Measurements from ENCODE around the gene TRAIP. TPM values are rescaled to one million over a fixed set of nuclear protein-coding genes. Genes with fewer than 3 reads are reported as not detected.
"Not testable (repeated sequence)": the region's sequence is repeated elsewhere in the genome, so short reads cannot be mapped to it uniquely, and the experiment has no call there.

TRAIP gene
- total RNA-seq, 4 donors from 2014 or later, result 2.1 to 8.3 (median 4.7) TPM

DNA sequence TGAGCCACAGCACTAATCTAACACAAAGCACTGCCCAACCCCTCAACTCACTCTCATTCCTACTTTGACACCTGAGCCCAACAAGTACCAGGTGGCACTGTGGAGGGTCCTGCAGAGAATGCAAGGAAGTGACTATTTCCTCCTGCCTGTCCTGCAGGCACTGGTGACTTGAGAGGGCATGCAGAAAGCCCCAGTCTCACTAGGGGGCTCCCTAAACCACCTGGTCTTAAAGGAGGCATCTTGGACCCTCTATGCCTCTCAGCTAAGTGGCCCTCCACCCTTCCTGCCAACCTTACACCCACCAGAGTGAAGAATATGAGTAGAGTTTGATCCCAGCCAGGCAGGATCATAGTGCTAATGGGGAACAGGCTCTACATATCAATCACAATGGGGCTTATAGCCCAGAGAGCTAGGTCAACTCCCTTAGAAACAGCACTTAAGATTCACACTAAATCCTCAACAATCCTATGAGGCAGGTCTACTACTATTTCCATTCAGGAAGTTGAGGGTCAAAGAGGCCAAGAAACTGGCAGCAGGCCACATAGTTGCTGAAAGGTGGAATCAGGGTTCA lies 15.2 kb downstream of the TRAIP start:
- peaks cover 0 to 8% (median 0%) of the 10 kb centered on the region in 4 donors for H3K4me1 ChIP-seq
- no peak overlapping the region for H3K27ac ChIP-seq
- H3K9me3 ChIP-seq, result no peaks in the 10 kb centered on the region
- TF ChIP-seq, protein P1, sequence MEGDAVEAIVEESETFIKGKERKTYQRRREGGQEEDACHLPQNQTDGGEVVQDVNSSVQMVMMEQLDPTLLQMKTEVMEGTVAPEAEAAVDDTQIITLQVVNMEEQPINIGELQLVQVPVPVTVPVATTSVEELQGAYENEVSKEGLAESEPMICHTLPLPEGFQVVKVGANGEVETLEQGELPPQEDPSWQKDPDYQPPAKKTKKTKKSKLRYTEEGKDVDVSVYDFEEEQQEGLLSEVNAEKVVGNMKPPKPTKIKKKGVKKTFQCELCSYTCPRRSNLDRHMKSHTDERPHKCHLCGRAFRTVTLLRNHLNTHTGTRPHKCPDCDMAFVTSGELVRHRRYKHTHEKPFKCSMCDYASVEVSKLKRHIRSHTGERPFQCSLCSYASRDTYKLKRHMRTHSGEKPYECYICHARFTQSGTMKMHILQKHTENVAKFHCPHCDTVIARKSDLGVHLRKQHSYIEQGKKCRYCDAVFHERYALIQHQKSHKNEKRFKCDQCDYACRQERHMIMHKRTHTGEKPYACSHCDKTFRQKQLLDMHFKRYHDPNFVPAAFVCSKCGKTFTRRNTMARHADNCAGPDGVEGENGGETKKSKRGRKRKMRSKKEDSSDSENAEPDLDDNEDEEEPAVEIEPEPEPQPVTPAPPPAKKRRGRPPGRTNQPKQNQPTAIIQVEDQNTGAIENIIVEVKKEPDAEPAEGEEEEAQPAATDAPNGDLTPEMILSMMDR (IDR thresholded peaks at IDR 0.05), result peak in 4 of 6 experiments; percentile 8 to 20 (median 18)
- TF ChIP-seq POLR2A (IDR thresholded peaks at IDR 0.05), result no peak
- no peaks in the 10 kb centered on the region for H3K27me3 ChIP-seq
- no peak overlapping the region for H3K4me3 ChIP-seq
- DNase-seq, result peak in 1 of 3 donors; percentile 55
- H3K36me3 ChIP-seq, result no peaks in the 10 kb centered on the region

DNA sequence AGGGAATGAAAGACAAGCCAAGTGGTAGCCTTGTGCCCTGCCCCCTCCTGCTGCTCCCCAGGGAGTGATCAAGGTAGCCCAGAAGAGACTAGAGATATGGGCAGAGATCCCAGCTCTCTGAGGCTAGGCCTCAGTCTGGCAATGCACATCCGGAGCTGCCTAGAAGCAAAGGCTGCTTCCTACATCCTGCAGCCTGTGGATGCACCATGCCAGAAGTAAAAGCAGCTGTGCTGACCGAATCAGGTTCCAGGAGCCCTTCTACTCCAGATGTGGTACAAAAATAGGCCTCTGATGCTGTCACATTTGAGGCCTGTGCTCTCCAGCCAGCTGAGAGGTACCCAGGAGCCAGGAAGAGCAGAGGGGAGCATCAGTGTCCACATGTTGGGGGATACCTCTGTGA lies 16.0 kb downstream of the TRAIP start:
- H3K27ac ChIP-seq, result no peak overlapping the region
- H3K9me3 ChIP-seq, result no peaks in the 10 kb centered on the region
- no peaks in the 10 kb centered on the region for H3K27me3 ChIP-seq
- DNase-seq, result no peak
- peaks cover 0 to 5% (median 0%) of the 10 kb centered on the region in 4 donors for H3K4me1 ChIP-seq
- H3K4me3 ChIP-seq, result no peak overlapping the region
- no peaks in the 10 kb centered on the region for H3K36me3 ChIP-seq
- TF ChIP-seq, protein P1 (IDR thresholded peaks at IDR 0.05), result no peak

DNA sequence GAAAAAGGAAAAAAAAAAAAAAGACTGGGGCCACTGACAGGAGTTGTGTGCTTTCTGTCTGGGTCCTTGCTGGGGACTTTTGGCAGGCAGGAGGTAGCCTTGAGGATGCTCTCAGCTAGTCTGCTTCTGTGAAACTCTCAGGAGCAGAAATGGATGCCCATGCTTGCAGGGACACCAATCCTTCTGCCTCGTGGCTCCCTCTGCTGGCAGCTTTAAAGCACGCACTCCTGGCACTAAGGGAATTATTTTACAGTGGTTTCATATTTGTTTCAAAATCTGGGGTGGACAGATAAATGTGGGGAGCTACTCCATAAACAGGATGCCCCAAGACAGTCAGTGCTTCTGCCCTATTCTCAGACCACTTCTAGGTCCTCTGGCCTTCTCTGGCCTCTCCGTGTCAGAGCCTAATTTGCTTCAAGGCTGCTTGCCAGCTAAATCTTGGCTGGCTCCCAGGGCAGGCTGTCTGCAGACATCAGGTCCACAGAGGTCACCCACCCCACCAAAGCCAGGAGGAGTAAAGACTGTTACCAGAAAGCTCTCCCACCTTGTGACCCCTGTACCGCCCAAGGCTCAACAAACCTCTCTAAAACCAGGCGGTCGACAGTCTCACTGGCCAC lies 17.1 kb downstream of the TRAIP start:
- Histone ChIP-seq H3K4me1 (peaks cover 0 to 5% (median 0%) of the 10 kb centered on the region in 4 donors), H3K36me3 (no peaks in the 10 kb centered on the region), H3K27ac (peak overlapping the region in 1 of 4 donors; percentile 28), H3K4me3 (no peak overlapping the region), H3K9me3 (no peaks in the 10 kb centered on the region), H3K27me3 (no peaks in the 10 kb centered on the region)
- peak; percentile 82 to 95 (median 87) for DNase-seq
- TF ChIP-seq, protein P1 (IDR thresholded peaks at IDR 0.05), result peak; percentile 88 to 95 (median 90)
- no peak for TF ChIP-seq POLR2A (IDR thresholded peaks at IDR 0.05)

DNA sequence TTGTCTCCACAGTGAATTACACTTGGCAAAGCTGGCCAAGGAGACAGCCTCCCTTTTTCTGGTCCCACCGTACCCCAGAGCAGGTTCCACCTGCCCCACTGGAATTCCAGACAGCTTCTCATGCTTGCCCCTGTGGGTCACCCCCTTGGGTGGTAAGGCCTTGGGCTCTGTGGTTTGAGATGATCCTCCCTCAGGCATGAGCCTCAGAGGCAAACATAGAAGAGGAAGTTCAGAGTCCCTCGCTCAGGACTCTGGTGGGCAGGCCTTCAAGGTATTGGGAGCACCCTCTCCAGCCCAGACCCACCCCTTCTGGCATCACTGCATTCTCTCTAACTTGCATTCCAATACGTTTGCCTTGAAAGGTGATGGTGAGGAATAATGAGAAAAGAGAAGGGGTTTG lies 25.0 kb downstream of the TRAIP start:
- H3K27ac ChIP-seq, result no peak overlapping the region
- H3K36me3 ChIP-seq, result no peaks in the 10 kb centered on the region
- no peaks in the 10 kb centered on the region for H3K4me1 ChIP-seq
- no peaks in the 10 kb centered on the region for H3K27me3 ChIP-seq
- H3K9me3 ChIP-seq, result no peaks in the 10 kb centered on the region
- no peak for DNase-seq
- no peak overlapping the region for H3K4me3 ChIP-seq
- TF ChIP-seq, protein P1 (IDR thresholded peaks at IDR 0.05), result no peak
- no peak for TF ChIP-seq POLR2A (IDR thresholded peaks at IDR 0.05)

DNA sequence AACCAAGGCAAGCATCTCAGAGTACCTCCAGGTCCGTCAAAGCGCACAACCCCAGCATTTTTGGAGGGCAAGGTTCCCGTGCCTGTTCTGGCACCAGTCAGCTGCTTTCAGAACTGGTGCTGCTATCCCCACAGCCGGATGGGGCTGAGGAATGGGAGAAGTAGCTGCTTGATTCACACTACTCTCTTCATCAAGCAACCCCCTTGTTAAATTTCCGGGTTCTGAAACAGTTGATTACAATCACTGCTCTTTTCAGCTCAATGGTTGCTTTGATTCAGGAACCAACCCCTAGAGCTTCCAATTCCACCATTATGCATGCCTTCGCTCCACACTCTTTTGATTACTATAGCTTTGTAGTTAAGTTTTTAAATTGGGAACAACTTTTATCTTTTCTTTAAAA lies 30.3 kb downstream of the TRAIP start:
- TF ChIP-seq, protein P1 (IDR thresholded peaks at IDR 0.05), result no peak
- no peak for TF ChIP-seq POLR2A (IDR thresholded peaks at IDR 0.05)

DNA sequence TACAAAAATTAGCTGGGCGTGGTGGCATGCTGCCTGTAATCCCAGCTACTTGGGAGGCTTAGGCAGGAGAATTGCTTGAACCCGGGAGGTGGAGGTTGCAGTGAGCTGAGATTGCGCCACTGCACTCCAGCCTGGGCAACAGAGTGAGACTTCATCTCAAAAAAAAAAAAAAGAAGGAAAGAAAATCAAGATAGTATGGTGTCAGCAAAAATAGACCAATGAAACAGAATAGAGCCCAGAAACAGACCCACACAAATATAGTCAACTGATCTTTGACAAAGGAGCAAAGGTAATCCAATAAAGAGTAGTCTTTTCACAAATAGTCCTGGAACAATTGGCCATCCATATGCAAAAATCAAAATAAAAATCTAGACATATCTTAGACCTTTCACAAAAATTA lies 33.2 kb downstream of the TRAIP start:
- DNase-seq, H3K4me3 ChIP-seq, H3K4me1 ChIP-seq, H3K27ac ChIP-seq, H3K9me3 ChIP-seq, H3K36me3 ChIP-seq, H3K27me3 ChIP-seq: not testable (repeated sequence)

More for the DNA sequence above, 30.3 kb downstream of the TRAIP start:
- Histone ChIP-seq H3K36me3 (no peaks in the 10 kb centered on the region), H3K27me3 (no peaks in the 10 kb centered on the region), H3K4me3 (no peak overlapping the region), H3K9me3 (no peaks in the 10 kb centered on the region), H3K27ac (no peak overlapping the region), H3K4me1 (no peaks in the 10 kb centered on the region)
- no peak for DNase-seq

Data from Peyer's patch (tissue), 4 donors.